K562 (cell line): Measurements from ENCODE around the gene DST. TPM values are rescaled to one million over a fixed set of nuclear protein-coding genes. Genes with fewer than 3 reads are reported as not detected.

Experiments
- ATAC-seq: fragments of 200-7000 bp; cut with Tn5 transposase; 3 replicates; pipeline ENCODE4 v1.9.1; 2020; ENCODE audit warnings: moderate library complexity
- BruUV-seq: library from RNA; stranded (reverse); fragments of 400-500 nt; replicated peaks from 2 replicates; lab custom pipeline; 2021; lab: Mats Ljungman, UMichigan
- CTCF ChIA-PET: fragments of 300-600 bp; formaldehyde crosslinking; extraction: SDS; loops from one replicate; lab custom pipeline; 2021; ENCODE audit warnings: low intra/inter-chr PET ratio; lab: Yijun Ruan, JAX
- POLR2A ChIA-PET: fragments of 300-600, 350-650 bp; sonication (Branson Sonifier 250); formaldehyde crosslinking; extraction: SDS; loops from one replicate; lab custom pipeline; 2021; ENCODE audit warnings: antibody characterized with exemption, inconsistent platforms; lab: Yijun Ruan, JAX
- DNase-seq, 4 experiments: peaks; one replicate each; pipeline versions ENCODE4 v3.0.0 to v3.0.0-alpha.2; 2011 to 2018; ENCODE audit warnings: low spot score in 3 of 4, mixed read lengths in 3 of 4; ENCODE audit errors: extremely low read depth in 1 of 4
- FAIRE-seq: peaks from 2 replicates; lab custom pipeline; 2011; peaks lifted over from hg19 to GRCh38; lab: Jason Lieb, UNC
- H2AFZ ChIP-seq: 2 replicates; pipeline ENCODE4 v1.6.0; 2011; ENCODE audit warnings: low read depth, low read length, control low read depth, inconsistent platforms
- H3K27ac ChIP-seq: fragments of 200-600 bp; 3 replicates; pipeline ENCODE4 v1.8.0; 2011; ENCODE audit warnings: low read depth, mild to moderate bottlenecking, control low read depth, inconsistent platforms, low read length, moderate library complexity, mixed read lengths; ENCODE audit errors: extremely low read depth
- H3K27me3 ChIP-seq, 2 experiments: fragments of 300-600 bp in 1 of 2; 2 replicates in 1 of 2; 3 replicates in 1 of 2; pipeline versions ENCODE4 v1.6.0 to v1.8.0; 2011; ENCODE audit warnings: inconsistent platforms in 2 of 2, low read length in 2 of 2, mild to moderate bottlenecking in 1 of 2, mixed read lengths in 1 of 2, moderate library complexity in 1 of 2; ENCODE audit not compliant: control insufficient read depth in 2 of 2, insufficient read depth in 2 of 2
- H3K36me3 ChIP-seq: fragments of 300-600 bp; 3 replicates; pipeline ENCODE4 v1.8.0; 2011; ENCODE audit warnings: mild to moderate bottlenecking, low read length, inconsistent platforms; ENCODE audit not compliant: control insufficient read depth, insufficient read depth
- H3K4me1 ChIP-seq, 2 experiments: fragments of 200-600 bp in 1 of 2; replicated peaks in 1 of 2; 2 replicates in 1 of 2; 3 replicates in 1 of 2; pipeline versions ENCODE4 v1.5.1 to v1.8.0; 2011; ENCODE audit warnings: inconsistent platforms in 2 of 2, low read length in 2 of 2, mild to moderate bottlenecking in 1 of 2, mixed read lengths in 1 of 2, moderate library complexity in 1 of 2; ENCODE audit not compliant: control insufficient read depth in 2 of 2, insufficient read depth in 2 of 2
- H3K4me2 ChIP-seq: 2 replicates; pipeline ENCODE4 v1.6.1; 2011; ENCODE audit warnings: low read length, control low read depth, inconsistent platforms, mixed read lengths; ENCODE audit not compliant: insufficient read depth
- H3K4me3 ChIP-seq: fragments of 200-600 bp; sonication (generic), shearing (Covaris generic); 2 replicates; pipeline ENCODE4 v1.5.1; 2016; ENCODE audit warnings: control low read depth, inconsistent platforms
- H3K79me2 ChIP-seq: fragments of 200-600 bp; 3 replicates; pipeline ENCODE4 v1.8.0; 2011; ENCODE audit warnings: low read length, inconsistent platforms; ENCODE audit not compliant: control insufficient read depth, insufficient read depth
- H3K9ac ChIP-seq, 2 experiments: 2 replicates each; pipeline versions ENCODE4 v1.6.0 to v1.6.1; 2011; ENCODE audit warnings: low read depth in 2 of 2, low read length in 2 of 2, control low read depth in 1 of 2, inconsistent platforms in 1 of 2, mild to moderate bottlenecking in 1 of 2, mixed read lengths in 1 of 2; ENCODE audit not compliant: insufficient read depth in 1 of 2
- H3K9me1 ChIP-seq: one replicate; pipeline ENCODE4 v1.6.0; 2011; ENCODE audit warnings: inconsistent platforms, mild to moderate bottlenecking, low read length, moderate library complexity; ENCODE audit not compliant: control insufficient read depth, insufficient read depth
- H3K9me3 ChIP-seq: replicated peaks from 2 replicates; pipeline ENCODE4 v1.5.1; 2011; ENCODE audit warnings: low read depth, low read length, inconsistent platforms; ENCODE audit not compliant: control insufficient read depth, insufficient read depth
- H4K20me1 ChIP-seq: replicated peaks from 2 replicates; pipeline ENCODE4 v1.6.1; 2011; ENCODE audit warnings: low read length, inconsistent platforms, mixed read lengths; ENCODE audit not compliant: control insufficient read depth, insufficient read depth
- DDX20 ChIP-seq: fragments of 450-650 bp; IDR thresholded peaks from 2 replicates; pipeline ENCODE4 v1.6.1; 2016; ENCODE audit warnings: missing genetic modification characterization, low read depth, mild to moderate bottlenecking, missing compliant biosample characterization, moderate library complexity
- MCM2 ChIP-seq: fragments of 450-650 bp; IDR thresholded peaks from 2 replicates; pipeline ENCODE4 v1.6.1; 2017; ENCODE audit warnings: low read depth, mild to moderate bottlenecking
- MLX ChIP-seq, 2 experiments: fragments of 450-650 bp in 1 of 2; sonication (generic) in 1 of 2; formaldehyde crosslinking; conservative IDR thresholded peaks; 2 replicates each; pipeline versions ENCODE4 v1.4.0 to v1.8.1; 2020 to 2022; ENCODE audit warnings: mild to moderate bottlenecking in 1 of 2, missing genetic modification reagents in 1 of 2
- NFATC3 ChIP-seq: fragments of 450-650 bp; IDR thresholded peaks from 2 replicates; pipeline ENCODE4 v1.6.1; 2017; ENCODE audit warnings: mild to moderate bottlenecking
- NKRF ChIP-seq: fragments of 450-650 bp; IDR thresholded peaks from 2 replicates; pipeline ENCODE4 v1.6.1; 2016; ENCODE audit warnings: borderline replicate concordance
- RBM15 ChIP-seq: fragments of 200-400 bp; formaldehyde crosslinking; IDR thresholded peaks from 2 replicates; pipeline ENCODE4 v1.6.1; 2018; ENCODE audit warnings: mild to moderate bottlenecking, low read length, moderate library complexity; ENCODE audit not compliant: insufficient read depth
- RUNX1 ChIP-seq: sonication (generic); IDR thresholded peaks from 2 replicates; pipeline ENCODE4 v1.6.1; 2016; ENCODE audit warnings: antibody characterized with exemption, low read depth
- TAF7 ChIP-seq: fragments of 450-650 bp; IDR thresholded peaks from 2 replicates; pipeline ENCODE4 v1.6.1; 2016; ENCODE audit warnings: missing genetic modification characterization, missing compliant biosample characterization
- ZBTB1 ChIP-seq: sonication (generic); formaldehyde crosslinking; IDR thresholded peaks from 2 replicates; pipeline ENCODE4 v1.8.1; 2023; ENCODE audit warnings: missing genetic modification reagents, low read depth, mild to moderate bottlenecking, borderline replicate concordance
- WGBS: fragments of 100-300 bp; shearing (Covaris generic); methylation state at CpG from one replicate; pipeline ENCODE4 v1.1.6; 2016; ENCODE audit warnings: low coverage, mixed read lengths; ENCODE audit not compliant: insufficient coverage; ENCODE audit errors: missing lambda C conversion rate; 5-methylcytosine and 5-hydroxymethylcytosine counted together
- in situ Hi-C: fragments of 300-500 bp; cut with MboI; formaldehyde crosslinking; loops from 4 replicates; pipeline ENCODE4 v1.15.0; 2018; ENCODE audit warnings: inconsistent platforms, mixed read lengths
- intact Hi-C: fragments of 100-400 bp; cut with micrococcal nuclease; formaldehyde crosslinking; loops from 2 replicates; pipeline ENCODE4 v1.14.2; 2022
- polyA plus RNA-seq, 8 experiments: library from polyadenylated mRNA; depleted of rRNA in 4 of 8; stranded (reverse) in 5 of 8; unstranded in 3 of 8; fragments of >200 nt; fragmentation: Nextera tagmentation in 2 of 8; fragmentation: Illumina TruSeq in 1 of 8; extraction: Ambion mirVana in 2 of 8; extraction: Trizol in 1 of 8; gene quantifications; 2 replicates each; pipeline versions ENCODE4 v1.2.1 to v1.2.3, GENCODE V29; 2011 to 2014; ENCODE audit warnings: inconsistent platforms in 1 of 8, missing spikeins in 1 of 8
- total RNA-seq, 7 experiments: library from RNA; depleted of rRNA in 6 of 7; stranded (reverse); fragments of >200 nt in 6 of 7; fragmentation: Illumina TruSeq in 2 of 7; extraction: Trizol in 2 of 7; gene quantifications; 2 replicates each; pipeline versions ENCODE4 v1.2.1 to v1.2.3, GENCODE V29; 2011 to 2021; ENCODE audit warnings: low replicate concordance in 1 of 7
- TF ChIP-seq, protein P1 (sequence below): fragments of 150-350 bp; IDR thresholded peaks from 2 replicates; pipeline ENCODE4 v1.6.1; 2014; ENCODE audit warnings: low read depth, mild to moderate bottlenecking, low read length, borderline replicate concordance

DST gene
- total and polyA plus RNA-seq, 9 of the 15 experiments (the other 6 are each of a cell fraction or from before 2014, with no cell fraction given), result 5.2 to 21.9 (median 13.3) TPM

DNA sequence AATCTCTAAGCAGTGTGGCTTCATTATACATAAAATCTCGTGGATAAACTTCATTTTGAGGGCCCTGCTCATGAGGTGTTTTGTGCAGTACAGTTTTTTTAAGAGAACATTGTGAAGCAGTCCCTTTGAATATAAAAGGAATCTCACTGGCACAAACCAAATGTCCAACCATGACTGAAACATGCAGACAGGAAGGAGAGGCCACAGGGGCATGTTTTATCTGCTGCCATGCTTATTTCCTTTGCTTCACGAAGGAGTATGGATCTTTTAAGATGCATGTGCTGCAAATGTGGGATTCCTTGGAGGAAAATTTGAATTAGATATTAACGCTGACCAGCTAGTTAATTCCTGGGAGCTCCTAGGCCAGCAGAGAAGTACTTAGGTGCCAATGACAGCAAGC lies 192.3 kb downstream of the DST start:
- DNase-seq, result no peak
- H3K79me2 ChIP-seq, result no peaks in the 10 kb centered on the region
- ChIA-PET CTCF (no interaction called here), POLR2A (no interaction called here)
- no peak overlapping the region for H2AFZ ChIP-seq
- 3% methylated on average over 3 of the region's 3 CpGs for WGBS
- no peak overlapping the region for H3K4me2 ChIP-seq
- TF ChIP-seq NFATC3 (no peak), RBM15 (no peak), MCM2 (no peak)
- no peaks in the 10 kb centered on the region for H3K4me1 ChIP-seq
- intact Hi-C loops (no loop called here), in situ Hi-C loops (no loop called here)
- BruUV-seq, result no TSS peak
- no peak overlapping the region for H3K4me3 ChIP-seq
- no peak overlapping the region for H3K9ac ChIP-seq
- no peaks in the 10 kb centered on the region for H3K9me3 ChIP-seq
- no peaks in the 10 kb centered on the region for H4K20me1 ChIP-seq
- no peaks in the 10 kb centered on the region for H3K36me3 ChIP-seq
- H3K27ac ChIP-seq, result no peak overlapping the region
- peaks cover 0 to 4% of the 10 kb centered on the region in 2 experiments; a peak in 2 of 5 replicates for H3K27me3 ChIP-seq
- H3K9me1 ChIP-seq, result no peaks in the 10 kb centered on the region
- FAIRE-seq, result no peak
- no peak for ATAC-seq

- in situ Hi-C loops, result no loop called here
- TF ChIP-seq RUNX1 (no peak), DDX20 (tag) (no peak), TAF7 (tag) (no peak), MLX (CRISPR knock-in tag; conservative IDR thresholded peaks at IDR 0.05) (no peak), ZBTB1 (no peak), NKRF (no peak)
- TF ChIP-seq, protein P1, sequence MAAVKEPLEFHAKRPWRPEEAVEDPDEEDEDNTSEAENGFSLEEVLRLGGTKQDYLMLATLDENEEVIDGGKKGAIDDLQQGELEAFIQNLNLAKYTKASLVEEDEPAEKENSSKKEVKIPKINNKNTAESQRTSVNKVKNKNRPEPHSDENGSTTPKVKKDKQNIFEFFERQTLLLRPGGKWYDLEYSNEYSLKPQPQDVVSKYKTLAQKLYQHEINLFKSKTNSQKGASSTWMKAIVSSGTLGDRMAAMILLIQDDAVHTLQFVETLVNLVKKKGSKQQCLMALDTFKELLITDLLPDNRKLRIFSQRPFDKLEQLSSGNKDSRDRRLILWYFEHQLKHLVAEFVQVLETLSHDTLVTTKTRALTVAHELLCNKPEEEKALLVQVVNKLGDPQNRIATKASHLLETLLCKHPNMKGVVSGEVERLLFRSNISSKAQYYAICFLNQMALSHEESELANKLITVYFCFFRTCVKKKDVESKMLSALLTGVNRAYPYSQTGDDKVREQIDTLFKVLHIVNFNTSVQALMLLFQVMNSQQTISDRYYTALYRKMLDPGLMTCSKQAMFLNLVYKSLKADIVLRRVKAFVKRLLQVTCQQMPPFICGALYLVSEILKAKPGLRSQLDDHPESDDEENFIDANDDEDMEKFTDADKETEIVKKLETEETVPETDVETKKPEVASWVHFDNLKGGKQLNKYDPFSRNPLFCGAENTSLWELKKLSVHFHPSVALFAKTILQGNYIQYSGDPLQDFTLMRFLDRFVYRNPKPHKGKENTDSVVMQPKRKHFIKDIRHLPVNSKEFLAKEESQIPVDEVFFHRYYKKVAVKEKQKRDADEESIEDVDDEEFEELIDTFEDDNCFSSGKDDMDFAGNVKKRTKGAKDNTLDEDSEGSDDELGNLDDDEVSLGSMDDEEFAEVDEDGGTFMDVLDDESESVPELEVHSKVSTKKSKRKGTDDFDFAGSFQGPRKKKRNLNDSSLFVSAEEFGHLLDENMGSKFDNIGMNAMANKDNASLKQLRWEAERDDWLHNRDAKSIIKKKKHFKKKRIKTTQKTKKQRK, result no peak
Observed at GRCh38 chr6:56448046-56448445, 194.6 kb downstream of the DST start.

More at GRCh38 chr6:56448046-56448445, 194.6 kb downstream of the DST start:
- Histone ChIP-seq H3K4me2 (no peak overlapping the region), H3K9me3 (no peaks in the 10 kb centered on the region), H3K27me3 (peaks cover 0 to 4% of the 10 kb centered on the region in 2 experiments; a peak in 2 of 5 replicates), H3K4me3 (no peak overlapping the region), H3K9ac (no peak overlapping the region), H3K27ac (no peak overlapping the region), H3K36me3 (no peaks in the 10 kb centered on the region), H3K4me1 (no peaks in the 10 kb centered on the region), H2AFZ (no peak overlapping the region), H3K9me1 (no peaks in the 10 kb centered on the region), H4K20me1 (no peaks in the 10 kb centered on the region), H3K79me2 (no peaks in the 10 kb centered on the region)
- ChIA-PET CTCF (no interaction called here), POLR2A (interaction anchor here (0.6 kb wide), 1 partner anchor 50 kb away, joined by 3 read pairs; no protein-coding TSS in a partner anchor)
- intact Hi-C loops, result no loop called here
- BruUV-seq, result no TSS peak
- WGBS, result 35% methylated on average over 1 of the region's 1 CpG
- FAIRE-seq (no peak), ATAC-seq (no peak), DNase-seq (no peak)
